NT2/D1 (cell line): ENCODE data around the gene GLT1D1.

Source experiments
- SUZ12 ChIP-seq: IDR thresholded peaks from 2 replicates; pipeline ENCODE4 v1.6.1; 2011; ENCODE audit not compliant: insufficient read length, insufficient read depth; ENCODE audit errors: extremely low read depth
- ZNF274 ChIP-seq: IDR thresholded peaks from 2 replicates; pipeline ENCODE4 v1.6.1; 2011; ENCODE audit warnings: mild to moderate bottlenecking, low read depth, low read length

DNA sequence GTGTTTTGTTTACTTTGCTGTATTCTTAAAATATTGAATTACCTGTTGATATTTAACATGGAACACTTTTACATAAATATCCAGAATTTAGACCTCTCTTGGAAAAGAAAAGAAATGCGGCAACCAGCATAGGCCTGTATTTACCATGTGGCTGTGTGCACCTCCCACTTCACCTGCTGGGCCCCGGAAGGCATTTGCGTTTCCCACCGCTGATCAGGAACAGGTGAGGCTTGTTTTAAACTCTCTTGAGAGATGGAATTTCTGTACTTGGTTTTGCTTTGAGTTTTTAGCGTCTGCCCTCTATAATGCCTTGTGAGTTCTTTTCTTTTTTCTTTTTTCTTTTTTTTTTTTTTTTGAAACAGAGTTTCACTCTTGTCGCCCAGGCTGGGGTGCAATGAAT lies 124.2 kb downstream of the GLT1D1 start:
- TF ChIP-seq ZNF274 (no peak), SUZ12 (no peak)
